KMS-11 (cell line): ENCODE measurements around the gene DFFA.
A peak's percentile ranks its signal among the peaks of the same experiment; 100 is the strongest.
"Not testable (repeated sequence)": the region's sequence is repeated elsewhere in the genome, so short reads cannot be mapped to it uniquely, and the experiment has no call there.

Experiments
- H2AFZ ChIP-seq: fragments of 200-600 bp; sonication (generic); 2 replicates; pipeline ENCODE4 v1.6.1; 2016; ENCODE audit warnings: antibody characterized with exemption, mixed run types, low read depth
- H3K27ac ChIP-seq: fragments of 200-600 bp; sonication (generic); 2 replicates; pipeline ENCODE4 v1.6.1; 2016; ENCODE audit warnings: mild to moderate bottlenecking, mixed run types
- H3K27me3 ChIP-seq: fragments of 200-600 bp; sonication (generic); 2 replicates; pipeline ENCODE4 v1.6.1; 2017; ENCODE audit warnings: mild to moderate bottlenecking, low read depth, mixed run types, moderate library complexity; ENCODE audit not compliant: insufficient read depth
- H3K36me3 ChIP-seq: fragments of 200-600 bp; sonication (generic); 2 replicates; pipeline ENCODE4 v1.6.1; 2017; ENCODE audit warnings: mild to moderate bottlenecking, mixed run types; ENCODE audit not compliant: insufficient read depth
- H3K4me1 ChIP-seq: fragments of 200-600 bp; sonication (generic); 2 replicates; pipeline ENCODE4 v1.6.1; 2016; ENCODE audit warnings: mild to moderate bottlenecking, low read depth, mixed run types; ENCODE audit not compliant: poor library complexity, severe bottlenecking
- H3K4me2 ChIP-seq: fragments of 200-600 bp; sonication (generic); 2 replicates; pipeline ENCODE4 v1.7.0; 2016; ENCODE audit warnings: mild to moderate bottlenecking, mixed run types
- H3K4me3 ChIP-seq: fragments of 200-600 bp; sonication (generic); IDR thresholded peaks from 2 replicates; pipeline ENCODE4 v1.6.1; 2017; ENCODE audit warnings: low read depth, low read length, mixed read lengths; ENCODE audit not compliant: insufficient read depth
- H3K79me2 ChIP-seq: fragments of 200-600 bp; sonication (generic); 2 replicates; pipeline ENCODE4 v1.6.1; 2016; ENCODE audit warnings: low read depth, mixed run types; ENCODE audit not compliant: insufficient read depth
- H3K9ac ChIP-seq: fragments of 200-600 bp; sonication (generic); 2 replicates; pipeline ENCODE4 v1.6.1; 2016; ENCODE audit warnings: mild to moderate bottlenecking, mixed run types
- H4K20me1 ChIP-seq: fragments of 200-600 bp; sonication (generic); 2 replicates; pipeline ENCODE4 v1.6.1; 2016; ENCODE audit warnings: mild to moderate bottlenecking, mixed run types; ENCODE audit not compliant: insufficient read depth
- TF ChIP-seq, protein P1 (sequence below): fragments of 200-600 bp; sonication (generic); conservative IDR thresholded peaks from 2 replicates; pipeline ENCODE4 v1.6.1; 2017; ENCODE audit warnings: low read depth, mild to moderate bottlenecking, antibody characterized with exemption, low read length, moderate library complexity, mixed read lengths

The DFFA gene

DNA sequence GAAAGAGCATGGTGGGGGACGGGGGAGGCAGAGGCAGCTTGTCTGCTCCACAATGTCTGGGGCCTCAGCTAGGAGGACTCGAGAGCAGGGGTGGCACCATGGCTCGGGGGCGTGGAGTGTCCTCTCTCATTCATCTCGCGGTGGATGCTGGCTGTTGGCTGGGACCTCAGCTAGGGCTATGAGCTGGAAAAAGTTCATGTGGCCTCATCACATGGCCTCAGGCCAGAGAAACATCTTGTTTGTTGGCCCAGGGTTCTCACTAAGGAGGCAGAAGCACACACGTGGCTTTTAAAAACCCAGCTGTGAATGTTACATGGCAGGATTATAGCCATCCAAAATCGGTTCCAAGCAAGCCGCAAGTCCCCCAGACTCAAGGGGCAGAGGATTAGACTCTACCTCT lies 48.3 kb downstream of the DFFA start:
- Histone ChIP-seq H3K36me3 (peaks cover 7% of the 10 kb centered on the region; the same call in 1 of the 2 replicates), H3K27ac (no peak overlapping the region), H3K9ac (no peak overlapping the region), H3K79me2 (no peaks in the 10 kb centered on the region), H3K27me3 (no peaks in the 10 kb centered on the region), H2AFZ (no peak overlapping the region), H3K4me1 (peaks cover 8% of the 10 kb centered on the region), H4K20me1 (no peaks in the 10 kb centered on the region), H3K4me2 (no peak overlapping the region), H3K4me3 (no peak overlapping the region)
- TF ChIP-seq, protein P1, sequence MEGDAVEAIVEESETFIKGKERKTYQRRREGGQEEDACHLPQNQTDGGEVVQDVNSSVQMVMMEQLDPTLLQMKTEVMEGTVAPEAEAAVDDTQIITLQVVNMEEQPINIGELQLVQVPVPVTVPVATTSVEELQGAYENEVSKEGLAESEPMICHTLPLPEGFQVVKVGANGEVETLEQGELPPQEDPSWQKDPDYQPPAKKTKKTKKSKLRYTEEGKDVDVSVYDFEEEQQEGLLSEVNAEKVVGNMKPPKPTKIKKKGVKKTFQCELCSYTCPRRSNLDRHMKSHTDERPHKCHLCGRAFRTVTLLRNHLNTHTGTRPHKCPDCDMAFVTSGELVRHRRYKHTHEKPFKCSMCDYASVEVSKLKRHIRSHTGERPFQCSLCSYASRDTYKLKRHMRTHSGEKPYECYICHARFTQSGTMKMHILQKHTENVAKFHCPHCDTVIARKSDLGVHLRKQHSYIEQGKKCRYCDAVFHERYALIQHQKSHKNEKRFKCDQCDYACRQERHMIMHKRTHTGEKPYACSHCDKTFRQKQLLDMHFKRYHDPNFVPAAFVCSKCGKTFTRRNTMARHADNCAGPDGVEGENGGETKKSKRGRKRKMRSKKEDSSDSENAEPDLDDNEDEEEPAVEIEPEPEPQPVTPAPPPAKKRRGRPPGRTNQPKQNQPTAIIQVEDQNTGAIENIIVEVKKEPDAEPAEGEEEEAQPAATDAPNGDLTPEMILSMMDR, result no peak

DNA sequence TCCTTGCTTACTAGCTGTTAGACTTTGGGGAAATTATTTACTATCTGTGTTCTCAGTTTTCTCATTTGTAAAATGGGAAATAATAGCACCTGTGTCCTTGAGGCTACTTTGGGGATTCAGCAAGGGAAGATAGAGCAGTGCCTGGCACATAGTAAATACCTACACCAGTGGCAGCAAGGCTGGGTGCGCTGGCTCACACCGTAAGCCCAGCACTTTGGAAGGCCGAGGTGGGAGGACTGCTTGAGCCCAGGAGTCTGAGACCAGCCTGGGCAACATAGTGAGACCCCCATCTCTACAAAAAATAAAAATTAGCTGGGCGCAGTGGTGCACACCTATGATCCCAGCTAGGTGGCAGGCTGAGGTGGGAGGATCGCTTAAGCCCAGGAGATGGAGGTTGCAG lies 50.7 kb downstream of the DFFA start:
- TF ChIP-seq, protein P1, result no peak

DNA sequence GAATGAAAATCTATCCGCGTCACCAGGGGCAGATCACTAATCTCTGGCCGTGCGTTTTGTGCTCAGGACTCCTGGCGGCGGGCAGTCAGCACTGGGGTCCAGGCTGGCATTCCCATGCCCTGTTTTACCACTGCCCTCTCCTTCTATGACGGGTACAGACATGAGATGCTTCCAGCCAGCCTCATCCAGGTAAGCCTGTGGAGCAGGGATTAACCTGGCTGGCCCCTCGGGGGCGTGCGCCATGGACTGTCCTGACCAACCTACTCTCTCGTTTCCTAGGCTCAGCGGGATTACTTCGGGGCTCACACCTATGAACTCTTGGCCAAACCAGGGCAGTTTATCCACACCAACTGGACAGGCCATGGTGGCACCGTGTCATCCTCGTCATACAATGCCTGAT lies 53.0 kb downstream of the DFFA start:
- H3K9ac ChIP-seq, result no peak overlapping the region
- H3K4me3 ChIP-seq, result no peak overlapping the region
- peaks cover 11% of the 10 kb centered on the region for H3K4me1 ChIP-seq
- H4K20me1 ChIP-seq, result no peaks in the 10 kb centered on the region
- TF ChIP-seq, protein P1, result no peak
- H3K36me3 ChIP-seq, result peaks cover 35% of the 10 kb centered on the region; the same call in 1 of the 2 replicates
- no peaks in the 10 kb centered on the region for H3K27me3 ChIP-seq
- no peak overlapping the region for H2AFZ ChIP-seq
- no peak overlapping the region for H3K4me2 ChIP-seq
- H3K27ac ChIP-seq, result no peak overlapping the region
- H3K79me2 ChIP-seq, result no peaks in the 10 kb centered on the region

More for the DNA sequence above, 50.7 kb downstream of the DFFA start:
- no peak overlapping the region for H3K27ac ChIP-seq
- H3K36me3 ChIP-seq, result peaks cover 23% of the 10 kb centered on the region; the same call in 1 of the 2 replicates
- no peaks in the 10 kb centered on the region for H4K20me1 ChIP-seq
- no peaks in the 10 kb centered on the region for H3K27me3 ChIP-seq
- no peaks in the 10 kb centered on the region for H3K79me2 ChIP-seq
- H3K4me2 ChIP-seq, result no peak overlapping the region
- H3K9ac ChIP-seq, result no peak overlapping the region
- H2AFZ ChIP-seq, result no peak overlapping the region
- no peak overlapping the region for H3K4me3 ChIP-seq
- H3K4me1 ChIP-seq, result no peaks in the 10 kb centered on the region

DNA sequence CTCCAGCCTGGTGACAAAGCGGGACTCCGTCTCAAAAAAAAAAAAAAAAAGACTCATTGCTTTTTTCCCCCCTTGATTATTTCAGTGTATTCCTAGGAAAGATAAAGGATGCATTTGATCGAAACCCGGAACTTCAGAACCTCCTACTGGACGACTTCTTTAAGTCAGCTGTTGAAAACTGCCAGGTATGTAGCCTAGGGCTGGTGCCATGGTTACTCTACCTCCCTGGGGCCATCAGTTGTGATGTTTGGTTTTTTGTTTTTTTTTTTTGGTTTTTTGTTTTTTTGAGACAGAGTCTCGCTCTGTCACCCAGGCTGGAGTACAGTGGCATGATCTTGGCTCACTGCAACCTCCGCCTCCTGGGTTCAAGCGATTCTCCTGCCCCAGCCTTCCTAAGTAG lies 53.6 kb downstream of the DFFA start:
- not testable (repeated sequence) for H3K79me2 ChIP-seq, H3K4me2 ChIP-seq, H3K27me3 ChIP-seq, H3K27ac ChIP-seq, H3K4me3 ChIP-seq, H4K20me1 ChIP-seq, H3K9ac ChIP-seq, H2AFZ ChIP-seq
- Histone ChIP-seq H3K4me1 (peaks cover 11% of the 10 kb centered on the region), H3K36me3 (peaks cover 41% of the 10 kb centered on the region; the same call in 1 of the 2 replicates)

DNA sequence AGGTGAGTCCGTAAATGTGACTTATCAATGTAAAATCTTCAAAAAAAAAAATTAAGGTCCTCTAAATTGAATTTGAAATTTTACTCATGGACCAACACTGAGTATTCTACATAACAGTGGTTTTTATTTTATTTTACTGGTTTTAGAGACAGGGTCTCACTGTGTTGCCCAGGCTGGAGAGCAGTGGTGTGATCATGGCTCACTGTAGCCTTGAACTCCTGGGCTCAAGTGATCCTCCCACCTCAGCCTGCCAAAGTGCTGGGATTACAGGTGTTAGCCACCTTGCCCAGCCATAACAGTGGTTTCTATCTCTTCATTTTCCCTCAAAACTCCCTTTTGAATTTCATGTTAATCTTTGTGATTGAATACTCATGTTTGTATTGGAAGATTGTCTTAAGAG lies 56.4 kb downstream of the DFFA start:
- not testable (repeated sequence) for H2AFZ ChIP-seq, H3K4me2 ChIP-seq, H3K79me2 ChIP-seq, H3K4me3 ChIP-seq, H4K20me1 ChIP-seq, H3K27me3 ChIP-seq, H3K9ac ChIP-seq
- Histone ChIP-seq H3K4me1 (peaks cover 11% of the 10 kb centered on the region), H3K27ac (peak overlapping the region; percentile 3; the same call in 1 of the 2 replicates), H3K36me3 (peaks cover 47% of the 10 kb centered on the region; the same call in 1 of the 2 replicates)
